Activated CD8-positive, alpha-beta memory T cell treated with anti-CD3 and anti-CD28 coated beads for 1 hour (primary cell): Measurements from ENCODE around the gene CCNY.

Source experiments
- DNase-seq, 2 donors: peaks; one replicate each; pipeline ENCODE4 v3.0.0-alpha.2; 2020; ENCODE audit warnings: low read depth in 1 of 2; ENCODE audit errors: extremely low read depth in 1 of 2

CCNY gene

GRCh38 chr10:35331894-35332640, 4.2 kb upstream of the CCNY start:
- no peak for DNase-seq

DNA sequence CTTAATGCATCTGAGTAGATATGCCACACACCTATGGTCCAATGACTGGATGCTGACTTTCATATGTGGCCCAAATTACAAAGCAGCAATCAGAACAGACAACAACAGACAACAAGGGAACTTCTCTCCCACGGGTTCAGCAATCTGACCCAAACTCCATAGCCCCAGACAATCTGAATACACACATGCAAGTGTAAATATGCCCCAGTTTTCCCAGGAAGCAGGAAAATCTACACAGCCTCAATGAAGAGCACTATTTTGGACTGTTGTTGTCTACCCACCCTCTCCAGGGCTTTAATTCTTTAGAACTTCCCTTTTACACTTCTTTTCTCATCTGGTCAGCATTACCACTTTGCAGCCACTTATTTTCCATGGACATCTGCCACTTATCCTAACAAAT, 2.0 kb upstream of the CCNY start:
- DNase-seq, result no peak

DNA sequence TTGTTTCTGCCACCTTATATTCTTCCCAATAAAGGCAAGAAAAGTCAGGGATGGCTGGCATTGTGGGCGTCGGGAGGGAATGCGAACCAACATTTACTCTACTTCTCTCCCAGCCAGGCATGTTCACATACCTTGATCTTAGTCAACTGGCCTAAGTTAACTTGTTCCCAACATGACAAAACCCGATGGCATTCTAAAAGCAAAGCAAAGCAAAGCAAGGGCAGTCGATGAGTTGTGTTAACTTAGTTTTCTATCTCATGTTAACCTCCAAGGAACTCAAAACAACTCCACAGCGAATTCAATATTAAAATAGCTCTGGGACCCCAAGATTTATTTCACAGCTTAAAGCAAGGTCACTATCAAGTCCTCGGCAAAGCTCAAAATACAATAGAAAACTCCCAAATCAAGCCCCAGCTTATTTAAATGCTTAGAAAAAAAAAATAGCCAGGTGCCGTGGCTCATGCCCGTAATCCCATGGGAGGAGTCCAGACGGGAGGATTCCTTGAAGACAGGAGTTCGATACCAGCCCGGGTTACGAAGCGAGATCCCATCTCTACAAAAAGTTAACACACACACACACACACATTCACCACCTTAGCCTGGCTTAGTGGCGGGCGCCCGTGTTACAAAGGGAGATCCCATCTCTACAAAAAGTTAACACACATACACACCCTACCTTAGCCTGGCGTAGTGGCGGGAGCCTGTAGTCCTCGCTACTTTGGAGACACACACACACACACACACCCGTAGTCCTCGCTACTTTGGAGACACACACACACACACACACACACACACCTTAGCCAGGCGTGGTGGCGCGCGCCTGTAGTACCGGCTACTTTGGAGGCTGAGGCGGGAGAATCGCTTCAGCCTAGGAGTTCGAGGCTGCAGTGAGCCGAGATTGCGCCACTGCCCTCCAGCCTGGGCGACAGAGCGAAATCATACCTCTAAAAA, 901 bp upstream of the CCNY start:
- no peak for DNase-seq

DNA sequence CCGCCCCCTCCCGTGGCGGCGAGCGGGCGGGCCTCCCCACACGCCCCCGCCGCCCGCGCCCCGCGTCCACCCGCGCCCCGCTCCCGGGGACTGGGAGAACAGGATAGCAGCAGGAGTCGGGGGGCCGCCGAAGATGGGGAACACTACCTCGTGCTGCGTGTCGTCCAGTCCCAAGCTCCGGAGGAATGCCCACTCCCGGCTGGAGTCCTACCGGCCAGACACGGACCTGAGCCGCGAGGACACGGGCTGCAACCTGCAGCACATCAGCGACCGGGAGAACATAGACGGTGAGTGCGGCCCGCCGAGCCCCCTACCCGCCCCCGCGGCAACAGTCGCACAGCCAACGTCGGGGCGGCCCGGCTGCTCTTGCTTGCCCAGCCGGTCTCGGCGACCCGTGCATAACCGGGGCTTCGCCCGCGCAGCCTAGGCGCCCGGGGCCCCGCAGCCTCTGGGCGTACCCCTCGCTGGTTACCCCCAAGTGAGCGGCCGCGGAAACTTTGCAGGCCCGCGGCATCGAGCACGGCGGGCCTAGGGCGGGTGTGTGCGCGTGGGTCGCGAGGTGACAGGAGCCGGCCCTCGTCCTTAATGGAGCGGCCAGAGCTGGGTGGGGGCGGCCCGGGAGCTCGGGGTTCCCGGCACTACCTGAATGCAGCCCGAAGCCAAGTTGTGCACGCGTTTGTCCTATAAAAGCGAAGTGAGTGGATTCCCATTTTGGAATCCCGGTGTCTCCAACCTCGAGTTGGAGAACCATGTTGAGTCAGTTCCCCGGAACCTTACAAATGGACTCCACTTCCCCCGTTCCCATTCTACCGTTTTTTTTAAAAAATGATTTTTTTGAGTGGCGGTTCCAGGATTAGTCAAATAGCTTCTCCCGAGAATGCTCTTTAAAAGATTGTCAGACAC, 863 bp downstream of the CCNY start:
- no peak for DNase-seq

DNA sequence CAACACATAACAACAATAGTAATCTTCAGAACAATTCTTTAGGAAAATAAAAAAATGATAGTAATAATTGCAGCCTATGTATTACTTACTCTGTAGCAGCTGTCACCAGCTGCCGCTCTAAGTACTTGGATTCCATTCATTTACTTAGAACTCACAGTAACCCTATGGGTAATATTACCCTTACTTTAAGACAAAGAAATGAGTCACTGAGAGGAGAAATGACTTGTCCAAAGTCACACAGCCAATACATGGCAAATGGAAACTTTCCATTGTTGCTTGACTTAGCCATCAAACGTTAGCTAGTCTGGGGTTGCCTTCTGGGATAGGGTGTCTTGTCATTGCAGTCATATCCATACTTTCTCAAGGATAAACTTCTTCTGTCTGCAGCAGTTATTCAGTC, 3.6 kb downstream of the CCNY start:
- no peak for DNase-seq

DNA sequence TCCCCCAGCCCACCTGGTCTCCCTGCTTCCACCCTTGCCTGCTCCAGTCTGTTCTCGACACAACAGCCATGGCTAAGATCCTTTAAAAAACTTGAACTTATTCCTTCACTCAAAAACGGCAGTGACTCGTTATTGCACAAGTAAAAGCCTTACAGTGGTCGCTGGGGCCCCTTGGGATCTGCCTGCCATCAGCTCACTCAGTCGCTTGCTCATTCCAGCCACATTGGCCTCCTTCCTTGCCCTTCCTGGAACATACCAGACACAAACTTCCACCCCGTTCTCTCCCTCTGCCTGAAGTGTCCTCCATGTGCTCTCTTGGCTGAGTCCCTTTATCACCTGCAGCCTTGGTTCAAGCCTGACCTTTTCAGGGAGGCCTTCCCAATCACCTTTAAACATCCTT, 4.7 kb downstream of the CCNY start:
- no peak for DNase-seq

- DNase-seq, result no peak
These were observed 5.2 kb downstream of the CCNY start for GRCh38 chr10:35341521-35341920.

DNA sequence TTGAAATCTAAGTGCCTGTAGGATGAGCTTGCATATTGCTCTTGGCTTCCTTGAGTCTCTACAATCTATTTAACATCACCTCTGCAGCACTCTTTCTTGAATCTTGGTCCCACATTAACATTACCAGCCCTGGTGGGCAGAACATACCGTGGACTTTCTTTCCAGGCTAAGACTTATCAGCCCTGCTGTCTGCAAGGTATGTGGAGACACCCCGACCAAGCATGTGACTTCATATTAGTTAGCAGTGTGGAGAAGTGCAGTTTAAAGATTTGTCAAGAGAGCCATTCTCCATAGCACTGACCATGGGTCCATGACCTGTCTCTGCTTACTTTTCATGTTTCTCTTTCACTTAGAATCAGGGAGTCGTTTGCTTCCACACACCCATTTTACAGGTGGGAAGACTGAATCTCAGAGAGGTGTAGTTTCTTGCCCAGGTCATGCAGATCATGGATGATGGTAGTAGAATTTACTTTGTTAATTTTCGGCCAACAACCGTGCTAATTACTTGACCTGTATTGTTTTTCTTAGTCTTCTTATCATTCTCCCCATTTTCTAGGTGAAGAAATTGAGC, 6.0 kb downstream of the CCNY start:
- no peak for DNase-seq

- no peak for DNase-seq
These were observed 7.4 kb downstream of the CCNY start for GRCh38 chr10:35343739-35344138.

DNA sequence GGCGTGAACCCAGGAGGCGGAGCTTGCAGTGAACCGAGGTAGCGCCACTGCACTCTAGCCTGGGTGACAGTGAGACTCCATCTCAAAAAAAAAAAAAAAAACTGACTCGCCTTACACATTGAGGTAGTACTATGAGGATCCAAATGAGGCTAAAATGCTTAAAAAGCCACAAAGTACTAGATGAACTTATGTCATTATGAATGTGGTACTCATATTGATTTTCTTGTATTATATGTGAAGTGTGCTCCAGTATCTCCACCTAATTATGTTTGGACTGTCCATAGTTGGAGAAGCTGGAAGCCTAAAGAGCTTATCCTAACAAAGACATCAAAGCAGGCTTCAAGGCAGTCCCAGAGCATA, 9.1 kb downstream of the CCNY start:
- DNase-seq, result no peak

GRCh38 chr10:35346248-35346647, 9.9 kb downstream of the CCNY start:
- DNase-seq, result no peak

DNA sequence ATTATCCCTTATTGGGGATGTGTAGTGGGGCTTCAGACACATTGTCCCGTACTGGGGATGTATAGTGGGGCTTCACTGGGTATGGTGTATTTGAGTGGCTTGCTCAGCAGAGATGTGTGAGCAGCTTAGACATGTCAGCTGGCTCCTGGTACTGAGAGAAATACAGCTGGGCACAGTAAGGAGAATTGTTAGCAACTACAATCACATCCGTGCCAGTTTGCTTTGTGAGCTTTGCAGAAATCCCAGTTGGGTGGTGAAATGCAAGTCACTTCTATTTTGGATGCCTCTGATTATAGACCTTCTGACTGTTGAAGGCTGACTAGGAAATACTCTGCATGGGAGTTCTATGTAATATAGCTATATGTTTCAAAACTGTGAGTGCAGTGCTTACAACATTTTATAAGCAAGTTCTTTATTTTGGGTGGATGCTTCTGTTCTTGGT, 10.8 kb downstream of the CCNY start:
- DNase-seq, result no peak

DNA sequence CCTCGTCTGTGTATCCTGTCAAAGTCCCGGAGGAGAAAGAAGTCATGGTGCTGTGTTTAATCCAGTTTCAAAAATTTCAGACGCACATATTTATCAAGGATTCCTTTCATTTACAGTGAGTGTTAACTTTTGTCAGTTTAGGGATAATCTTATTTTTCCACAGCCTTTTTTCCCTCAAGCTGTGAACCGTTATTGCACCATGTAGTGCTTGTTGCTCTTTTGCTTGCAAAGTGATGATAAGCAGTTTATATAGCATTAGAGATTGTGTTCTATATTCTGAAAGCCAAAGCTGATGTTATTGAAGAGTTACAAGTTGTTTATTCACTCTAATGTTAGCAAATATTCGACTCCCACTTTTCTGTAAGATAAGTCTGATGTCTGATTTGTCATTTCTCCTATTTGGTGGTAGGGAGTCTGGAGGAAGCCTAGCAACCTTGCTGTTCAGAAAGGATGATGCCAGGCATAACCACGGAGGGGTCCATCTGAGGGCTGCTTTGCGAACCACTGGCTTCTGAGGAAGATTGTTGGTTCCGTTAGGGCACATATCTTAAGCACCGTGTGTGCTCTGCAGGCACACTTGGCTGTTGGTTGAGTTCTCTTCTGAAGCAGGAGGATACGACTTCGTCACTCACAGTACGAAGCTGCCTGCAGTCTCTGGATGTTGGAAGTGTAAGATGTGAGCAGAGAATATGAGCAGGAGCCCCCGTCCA, 11.7 kb downstream of the CCNY start:
- no peak for DNase-seq

- no peak for DNase-seq
These were observed 12.5 kb downstream of the CCNY start for GRCh38 chr10:35348609-35349388.

DNA sequence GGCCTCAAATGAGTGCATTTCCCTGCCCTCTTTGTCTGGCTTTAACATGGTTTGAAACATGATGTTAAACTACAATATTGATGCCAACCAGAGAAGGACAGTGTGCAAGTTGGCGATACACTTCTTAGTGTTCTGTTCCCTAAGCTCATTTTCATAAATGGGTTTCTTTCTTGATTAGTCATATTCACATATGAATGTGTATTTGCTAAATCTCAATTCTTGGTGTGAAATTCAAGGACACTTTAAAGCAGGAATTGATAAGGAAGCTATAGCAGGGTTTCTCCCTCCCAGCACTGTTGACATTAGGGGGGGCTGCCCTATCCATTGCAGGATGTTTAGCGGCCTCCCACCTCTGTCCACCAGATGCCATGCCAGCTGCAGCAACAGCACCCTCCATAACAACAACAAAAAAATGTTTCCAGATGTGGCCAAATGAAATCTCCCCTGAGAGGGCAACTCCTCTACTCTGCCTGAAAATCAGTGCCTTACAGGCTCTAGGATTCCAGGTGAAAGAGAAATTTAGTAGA, 13.1 kb downstream of the CCNY start:
- DNase-seq, result no peak

DNA sequence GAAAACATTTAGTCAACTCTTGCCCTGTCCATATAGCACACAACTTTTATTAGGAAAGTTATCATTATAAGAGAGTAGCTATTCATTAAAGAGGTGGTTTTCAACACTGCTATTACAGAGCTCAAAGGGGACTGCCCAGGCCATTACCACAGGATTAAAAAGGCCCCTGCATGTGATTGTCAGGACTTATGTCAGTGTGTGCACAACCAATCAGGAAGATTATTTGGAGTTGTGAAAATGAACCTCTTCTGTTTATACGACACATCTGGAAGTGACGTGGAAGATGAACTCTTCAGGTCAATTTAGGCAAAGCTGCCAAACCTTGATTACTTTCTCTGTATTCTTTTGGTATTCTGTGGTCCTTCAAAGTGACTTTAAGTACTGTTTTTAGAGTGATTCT, 14.7 kb downstream of the CCNY start:
- DNase-seq, result no peak

DNA sequence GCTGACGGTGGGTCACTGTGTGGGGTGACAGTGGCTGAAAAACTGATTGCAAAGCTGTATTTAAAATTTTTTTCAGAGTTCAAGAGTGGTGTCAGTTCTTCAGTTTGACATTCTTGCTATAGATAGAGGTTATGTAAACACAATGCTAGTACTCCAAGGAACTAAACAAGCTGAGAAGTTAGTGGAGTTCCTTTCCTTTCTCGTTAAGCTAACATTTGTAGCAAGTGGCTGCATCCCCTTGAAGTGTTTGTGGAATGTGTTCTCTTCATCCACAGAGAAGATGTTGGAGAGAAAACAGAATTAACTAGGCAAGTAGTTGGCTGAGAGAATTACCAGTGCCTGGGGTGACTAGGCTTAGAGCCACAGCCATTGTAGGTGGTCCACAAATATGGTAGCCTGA, 15.8 kb downstream of the CCNY start:
- DNase-seq, result no peak

DNA sequence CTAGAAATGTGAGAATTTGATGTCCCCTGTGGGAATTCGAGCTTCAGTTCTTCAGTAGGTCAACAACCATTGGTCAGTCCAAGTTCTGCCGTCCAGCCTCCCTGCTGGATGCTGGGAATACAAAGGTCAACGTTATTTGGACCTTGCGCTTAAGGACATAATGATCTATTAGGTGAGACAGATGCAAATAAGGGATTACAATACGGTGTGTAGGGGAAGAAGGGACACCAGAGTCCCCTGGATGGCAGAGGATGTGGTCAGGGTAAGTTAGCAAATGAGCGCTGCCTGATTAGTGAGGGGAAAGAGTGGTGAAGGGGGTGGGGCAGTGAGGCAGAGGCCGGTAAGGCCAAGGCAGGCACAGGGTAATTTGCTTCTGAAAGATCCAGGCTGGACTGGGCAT, 16.2 kb downstream of the CCNY start:
- no peak for DNase-seq

DNA sequence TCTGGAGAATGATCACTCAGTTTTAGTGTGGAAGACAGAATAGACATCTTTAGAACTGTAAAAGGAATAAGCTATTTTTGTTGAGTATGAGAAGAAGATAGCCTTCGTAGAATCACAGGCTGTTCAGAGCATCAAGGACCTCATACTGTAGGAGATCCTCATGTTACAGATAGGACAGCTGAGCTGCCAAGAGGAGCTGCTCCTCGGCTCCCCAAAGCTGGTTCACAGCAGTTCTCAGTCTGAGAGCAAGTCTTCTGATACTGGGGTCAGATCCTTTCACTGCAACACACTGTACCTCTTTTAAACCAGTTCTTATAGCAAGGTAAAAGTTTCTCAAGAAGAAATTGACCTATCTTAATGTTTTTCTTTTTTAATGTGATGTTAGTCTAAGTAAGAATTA, 17.1 kb downstream of the CCNY start:
- no peak for DNase-seq
